Measurements from ENCODE around the gene PTGES3L. TPM values are rescaled to one million over a fixed set of nuclear protein-coding genes. Genes with fewer than 3 reads are reported as not detected.

PTGES3L gene
- polyA plus RNA-seq, 1 donor (not counting 4 experiments of a cell fraction or from before 2014, with no cell fraction given) = 0.37 TPM

GRCh38 chr17:43019418-43019817 lies 39.5 kb upstream of the PTGES3L start:
- H4K20me1 ChIP-seq (ENCODE audit: control insufficient read depth, extremely low read depth, insufficient read depth, low read length) = no peaks in the 10 kb centered on the region
- TF ChIP-seq, protein P1, sequence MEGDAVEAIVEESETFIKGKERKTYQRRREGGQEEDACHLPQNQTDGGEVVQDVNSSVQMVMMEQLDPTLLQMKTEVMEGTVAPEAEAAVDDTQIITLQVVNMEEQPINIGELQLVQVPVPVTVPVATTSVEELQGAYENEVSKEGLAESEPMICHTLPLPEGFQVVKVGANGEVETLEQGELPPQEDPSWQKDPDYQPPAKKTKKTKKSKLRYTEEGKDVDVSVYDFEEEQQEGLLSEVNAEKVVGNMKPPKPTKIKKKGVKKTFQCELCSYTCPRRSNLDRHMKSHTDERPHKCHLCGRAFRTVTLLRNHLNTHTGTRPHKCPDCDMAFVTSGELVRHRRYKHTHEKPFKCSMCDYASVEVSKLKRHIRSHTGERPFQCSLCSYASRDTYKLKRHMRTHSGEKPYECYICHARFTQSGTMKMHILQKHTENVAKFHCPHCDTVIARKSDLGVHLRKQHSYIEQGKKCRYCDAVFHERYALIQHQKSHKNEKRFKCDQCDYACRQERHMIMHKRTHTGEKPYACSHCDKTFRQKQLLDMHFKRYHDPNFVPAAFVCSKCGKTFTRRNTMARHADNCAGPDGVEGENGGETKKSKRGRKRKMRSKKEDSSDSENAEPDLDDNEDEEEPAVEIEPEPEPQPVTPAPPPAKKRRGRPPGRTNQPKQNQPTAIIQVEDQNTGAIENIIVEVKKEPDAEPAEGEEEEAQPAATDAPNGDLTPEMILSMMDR (optimal IDR thresholded peaks at IDR 0.05 in 1 of 3, IDR thresholded peaks at IDR 0.05 in 1 of 3, conservative IDR thresholded peaks at IDR 0.05 in 1 of 3; ENCODE audit: extremely low read depth in 1 of 3, insufficient read depth in 2 of 3, low read length in 3 of 3) = no peak
- no peak for TF ChIP-seq EZH2 (IDR thresholded peaks at IDR 0.05; ENCODE audit: low read length)
- H3K9ac ChIP-seq (ENCODE audit: control insufficient read depth, extremely low read depth, insufficient read depth, low read length) = no peak overlapping the region
- DNase-seq (ENCODE audit: low read depth, low spot score) (no peak), FAIRE-seq (no peak)
- peaks cover 16 to 27% of the 10 kb centered on the region in 2 experiments for H3K36me3 ChIP-seq (ENCODE audit: control insufficient read depth in 2 of 2, extremely low read depth in 1 of 2, insufficient read depth in 2 of 2, low read length in 2 of 2)
- no peak overlapping the region for H3K4me2 ChIP-seq (ENCODE audit: control insufficient read depth, extremely low read depth, insufficient read depth, low read depth, low read length)
- no peaks in the 10 kb centered on the region for H3K9me3 ChIP-seq (ENCODE audit: control insufficient read depth, low read depth, low read length)
- dilution Hi-C loops (cut with MboI; ENCODE audit: extremely low pct_ligation_motif_present, low sequenced_read_pairs) = no loop called here
- no peak overlapping the region for H2AFZ ChIP-seq (ENCODE audit: control insufficient read depth, low read length)
- no peak overlapping the region for H3K4me3 ChIP-seq (ENCODE audit: control insufficient read depth in 2 of 3, extremely low read depth in 1 of 3, insufficient read depth in 2 of 3, low read depth in 1 of 3, low read length in 3 of 3)
- H3K27me3 ChIP-seq (ENCODE audit: control insufficient read depth, extremely low read depth, insufficient read depth, low read length) = peaks cover under 1% of the 10 kb centered on the region
- no peaks in the 10 kb centered on the region for H3K9me1 ChIP-seq (ENCODE audit: control insufficient read depth, extremely low read depth, insufficient read depth, low read length)
- H3K79me2 ChIP-seq (ENCODE audit: control insufficient read depth, insufficient read depth, low read length) = peaks cover 20% of the 10 kb centered on the region
- no peak overlapping the region for H3K27ac ChIP-seq (ENCODE audit: control insufficient read depth, insufficient read depth, low read length)
- peaks cover 14% of the 10 kb centered on the region for H3K4me1 ChIP-seq (ENCODE audit: control insufficient read depth, extremely low read depth, insufficient read depth, low read length)

- H3K36me3 ChIP-seq (ENCODE audit: control insufficient read depth in 2 of 2, extremely low read depth in 1 of 2, insufficient read depth in 2 of 2, low read length in 2 of 2) = peaks cover 19 to 28% of the 10 kb centered on the region in 2 experiments
- no peak for FAIRE-seq
Measured at GRCh38 chr17:43018932-43019331, 39.1 kb upstream of the PTGES3L start.

More at GRCh38 chr17:43018932-43019331, 39.1 kb upstream of the PTGES3L start:
- no peaks in the 10 kb centered on the region for H4K20me1 ChIP-seq (ENCODE audit: control insufficient read depth, extremely low read depth, insufficient read depth, low read length)
- TF ChIP-seq EZH2 (IDR thresholded peaks at IDR 0.05; ENCODE audit: low read length) = no peak
- TF ChIP-seq, protein P1 (optimal IDR thresholded peaks at IDR 0.05 in 1 of 3, IDR thresholded peaks at IDR 0.05 in 1 of 3, conservative IDR thresholded peaks at IDR 0.05 in 1 of 3; ENCODE audit: extremely low read depth in 1 of 3, insufficient read depth in 2 of 3, low read length in 3 of 3) = no peak
- no peaks in the 10 kb centered on the region for H3K9me1 ChIP-seq (ENCODE audit: control insufficient read depth, extremely low read depth, insufficient read depth, low read length)
- H3K4me1 ChIP-seq (ENCODE audit: control insufficient read depth, extremely low read depth, insufficient read depth, low read length) = peaks cover 11% of the 10 kb centered on the region
- no peak overlapping the region for H3K4me3 ChIP-seq (ENCODE audit: control insufficient read depth in 2 of 3, extremely low read depth in 1 of 3, insufficient read depth in 2 of 3, low read depth in 1 of 3, low read length in 3 of 3)
- no peaks in the 10 kb centered on the region for H3K9me3 ChIP-seq (ENCODE audit: control insufficient read depth, low read depth, low read length)
- H3K79me2 ChIP-seq (ENCODE audit: control insufficient read depth, insufficient read depth, low read length) = peaks cover 20% of the 10 kb centered on the region
- no peaks in the 10 kb centered on the region for H3K27me3 ChIP-seq (ENCODE audit: control insufficient read depth, extremely low read depth, insufficient read depth, low read length)
- no peak overlapping the region for H2AFZ ChIP-seq (ENCODE audit: control insufficient read depth, low read length)
- dilution Hi-C loops (cut with MboI; ENCODE audit: extremely low pct_ligation_motif_present, low sequenced_read_pairs) = no loop called here
- H3K9ac ChIP-seq (ENCODE audit: control insufficient read depth, extremely low read depth, insufficient read depth, low read length) = no peak overlapping the region
- H3K4me2 ChIP-seq (ENCODE audit: control insufficient read depth, extremely low read depth, insufficient read depth, low read depth, low read length) = no peak overlapping the region
- DNase-seq (ENCODE audit: low read depth, low spot score) = no peak
- H3K27ac ChIP-seq (ENCODE audit: control insufficient read depth, insufficient read depth, low read length) = no peak overlapping the region
